Left hindlimb (tissue), 1 donor: Measurements from ENCODE around the gene PLA2G12B.
"Not testable (repeated sequence)": the region's sequence is repeated elsewhere in the genome, so short reads cannot be mapped to it uniquely, and the experiment has no call there.

ENCODE experiments used
- DNase-seq: peaks from one replicate; pipeline ENCODE4 v3.0.0-alpha.2; 2018

The PLA2G12B gene, protein sequence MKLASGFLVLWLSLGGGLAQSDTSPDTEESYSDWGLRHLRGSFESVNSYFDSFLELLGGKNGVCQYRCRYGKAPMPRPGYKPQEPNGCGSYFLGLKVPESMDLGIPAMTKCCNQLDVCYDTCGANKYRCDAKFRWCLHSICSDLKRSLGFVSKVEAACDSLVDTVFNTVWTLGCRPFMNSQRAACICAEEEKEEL

DNA sequence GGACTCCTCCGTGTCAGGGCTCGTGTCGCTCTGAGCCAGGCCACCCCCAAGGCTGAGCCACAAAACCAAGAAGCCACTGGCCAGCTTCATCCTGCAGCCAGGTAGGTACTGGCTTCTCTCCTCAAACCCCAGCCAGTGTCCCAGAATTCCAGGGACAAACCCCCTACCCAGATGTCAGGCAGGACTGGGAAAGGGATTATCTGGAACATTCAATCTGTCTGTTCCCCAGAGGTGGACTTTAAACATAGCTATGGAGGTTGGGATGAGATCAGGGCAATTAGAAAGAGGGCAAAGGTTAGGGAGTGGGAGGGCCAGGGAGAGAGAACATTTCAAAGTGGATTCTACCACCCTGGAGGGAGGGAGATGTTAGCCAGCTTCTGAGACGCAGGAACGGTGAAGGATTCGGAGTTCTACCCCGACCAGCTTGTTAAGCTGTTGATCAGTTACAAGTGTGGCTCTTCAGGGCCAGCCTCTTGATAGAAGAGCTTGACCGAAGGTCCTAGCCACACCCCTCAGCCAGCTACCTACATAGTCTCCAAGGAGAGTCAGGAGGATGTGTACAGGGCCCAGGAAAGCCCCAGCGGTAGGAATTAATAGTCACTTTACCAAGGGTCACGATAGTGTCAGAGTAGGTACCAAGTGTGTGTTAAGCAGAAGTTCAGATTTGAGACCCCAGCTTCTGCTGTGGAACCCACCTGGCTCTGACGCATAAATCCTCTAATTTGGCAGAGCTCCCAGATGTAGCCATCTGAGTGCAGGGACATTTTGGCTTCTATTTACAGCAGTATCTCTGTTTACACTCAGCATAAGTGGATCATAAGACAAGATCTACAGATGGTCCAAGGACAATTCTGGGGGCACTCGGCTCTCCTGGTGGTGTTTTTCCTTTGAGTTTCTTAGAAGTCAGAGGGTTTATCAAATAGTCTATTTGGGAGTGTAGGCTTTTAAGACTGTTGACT, at the start of gene PLA2G12B:
Gene PLA2G12B, minus strand, starts transcription at position 211 of the 959 bp plus-strand sequence. Its CDS starts 121 bp downstream, at position 90.
- no peak for DNase-seq

DNA sequence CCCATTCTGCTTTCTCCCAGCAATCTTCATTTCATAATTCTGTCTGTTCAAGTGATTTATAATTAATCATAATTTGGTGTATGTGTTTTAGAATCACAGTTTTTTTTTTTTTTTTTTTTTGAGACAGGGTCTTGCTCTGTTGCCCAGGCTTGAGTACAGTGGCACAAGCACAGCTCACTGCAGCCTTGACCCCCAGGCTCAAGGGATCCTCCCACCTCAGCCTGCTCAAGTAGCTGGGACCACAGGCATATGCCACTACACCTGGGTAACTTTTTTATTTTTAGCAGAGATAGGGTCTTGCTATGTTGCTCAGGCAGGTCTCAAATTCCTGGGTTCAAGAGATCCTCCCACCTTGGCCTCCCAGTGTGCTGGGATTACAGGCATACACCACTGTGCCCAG, 49.2 kb upstream of the PLA2G12B start:
- DNase-seq: no peak

DNA sequence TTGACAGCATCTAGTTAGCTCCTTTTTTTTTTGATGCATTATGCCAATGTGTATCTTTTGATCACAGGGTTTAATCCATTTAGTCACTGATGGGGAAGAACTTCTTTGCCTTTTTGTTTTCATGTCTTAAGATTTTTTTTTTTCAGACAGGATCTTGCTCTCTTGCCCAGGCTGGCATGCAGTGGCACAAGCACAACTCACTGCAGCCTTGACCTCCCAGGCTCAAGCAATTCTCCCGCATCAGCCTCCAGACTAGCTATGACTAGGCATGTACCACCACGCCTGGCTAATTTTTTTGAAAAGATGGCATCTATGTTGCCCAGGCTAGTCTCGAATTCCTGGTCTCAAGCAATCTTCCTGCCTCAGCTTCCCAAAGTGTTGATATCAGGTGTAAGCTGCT, 46.4 kb upstream of the PLA2G12B start:
- no peak for DNase-seq

DNA sequence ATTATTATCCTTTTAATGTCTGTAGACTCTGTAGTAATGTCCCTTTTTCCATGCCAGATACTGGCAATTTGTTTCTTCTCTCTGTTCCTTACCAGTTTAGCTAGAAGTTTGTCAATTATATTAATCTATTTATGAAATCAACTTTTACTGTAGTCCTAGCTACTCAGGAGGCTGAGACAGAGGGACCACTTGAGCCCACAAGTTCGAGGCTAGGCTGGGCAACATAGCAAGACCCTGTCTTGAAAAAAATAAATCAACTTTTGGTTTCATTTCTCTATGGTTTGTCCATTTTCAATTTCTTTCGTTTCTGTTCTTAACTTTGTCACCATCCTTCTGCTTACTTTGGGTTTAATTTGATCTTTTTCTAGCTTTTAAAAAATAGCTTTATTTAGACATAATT, 42.5 kb upstream of the PLA2G12B start:
- DNase-seq: no peak

DNA sequence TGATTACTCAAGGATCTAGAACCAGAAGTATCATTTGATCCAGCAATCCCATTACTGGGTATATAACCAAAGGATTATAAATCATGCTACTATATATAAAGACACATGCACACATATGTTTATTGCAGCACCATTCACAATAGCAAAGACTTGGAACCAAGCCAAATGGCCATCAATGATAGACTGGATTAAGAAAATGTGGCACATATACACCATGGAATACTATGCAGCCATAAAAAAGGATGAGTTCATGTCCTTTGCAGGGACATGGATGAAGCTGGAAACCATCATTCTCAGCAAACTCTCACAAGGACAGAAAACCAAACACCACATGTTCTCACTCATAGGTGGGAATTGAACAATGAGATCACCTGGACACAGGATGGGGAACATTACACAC, 40.9 kb upstream of the PLA2G12B start:
- DNase-seq: not testable (repeated sequence)

DNA sequence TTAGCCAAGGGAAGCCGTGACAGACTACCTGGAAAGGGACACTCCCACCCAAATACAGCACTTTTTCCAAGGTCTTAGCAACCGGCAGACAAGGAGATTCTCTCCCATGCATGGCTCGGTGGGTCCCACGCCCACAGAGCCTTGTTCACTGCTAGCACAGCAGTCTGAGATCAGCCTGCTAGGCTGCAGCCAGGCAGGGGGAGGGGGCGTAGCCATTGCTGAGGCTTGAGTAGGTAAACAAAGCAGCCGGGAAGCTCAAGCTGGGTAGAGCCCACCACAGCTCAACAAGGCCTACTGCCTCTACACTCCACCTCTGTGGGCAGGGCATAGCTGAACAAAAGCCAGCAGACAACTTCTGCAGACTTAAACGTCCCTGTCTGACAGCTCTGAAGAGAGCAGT, 35.2 kb upstream of the PLA2G12B start:
- DNase-seq: not testable (repeated sequence)

DNA sequence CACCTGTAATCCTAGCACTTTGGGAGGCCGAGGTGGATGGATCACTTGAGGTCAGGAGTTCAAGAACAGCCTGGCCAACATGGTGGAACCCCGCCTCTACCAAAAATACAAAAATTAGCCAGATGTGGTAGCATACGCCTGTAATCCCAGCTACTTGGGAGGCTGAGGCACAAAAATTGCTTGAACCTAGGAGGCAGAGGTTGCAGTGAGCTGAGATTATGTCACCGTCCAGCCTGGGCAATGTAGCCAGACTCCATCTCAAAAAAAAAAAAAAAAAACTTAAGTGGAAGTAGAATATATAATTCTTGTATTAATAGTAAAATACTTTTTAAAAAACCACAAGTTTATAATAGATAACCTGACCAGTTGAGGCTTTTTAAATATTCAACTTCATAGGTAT, 30.0 kb upstream of the PLA2G12B start:
- not testable (repeated sequence) for DNase-seq

DNA sequence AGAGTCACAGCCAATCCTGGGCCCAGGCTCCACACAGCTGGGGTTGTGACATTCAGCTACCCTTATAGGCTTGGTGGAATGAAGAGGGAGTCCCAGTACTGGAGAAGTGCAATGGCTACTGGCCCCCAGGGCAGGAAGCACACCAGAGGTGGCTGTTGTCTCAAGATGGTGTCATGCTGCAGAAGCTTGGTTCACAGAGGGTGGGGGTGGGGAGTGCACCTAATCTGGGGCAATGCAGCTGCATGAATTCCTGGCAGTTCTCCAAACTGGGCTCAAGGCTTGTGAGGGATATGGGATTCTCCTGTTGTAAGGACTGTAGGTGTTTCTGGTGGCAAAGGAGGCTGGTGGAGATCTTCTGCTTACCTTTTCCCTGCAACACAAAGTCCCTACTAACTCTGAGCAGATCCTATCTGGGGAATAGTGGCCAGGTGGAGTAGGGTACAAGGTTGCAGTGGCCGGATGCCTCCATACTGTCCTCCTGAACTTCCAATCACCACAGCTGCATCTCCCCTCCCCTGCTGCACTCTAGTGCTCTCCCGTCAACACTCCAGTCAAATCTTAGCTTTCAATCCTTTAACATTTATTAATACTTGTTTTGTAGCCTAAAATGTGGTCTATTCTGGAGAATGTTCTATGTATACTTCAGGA, 27.4 kb upstream of the PLA2G12B start:
- no peak for DNase-seq

DNA sequence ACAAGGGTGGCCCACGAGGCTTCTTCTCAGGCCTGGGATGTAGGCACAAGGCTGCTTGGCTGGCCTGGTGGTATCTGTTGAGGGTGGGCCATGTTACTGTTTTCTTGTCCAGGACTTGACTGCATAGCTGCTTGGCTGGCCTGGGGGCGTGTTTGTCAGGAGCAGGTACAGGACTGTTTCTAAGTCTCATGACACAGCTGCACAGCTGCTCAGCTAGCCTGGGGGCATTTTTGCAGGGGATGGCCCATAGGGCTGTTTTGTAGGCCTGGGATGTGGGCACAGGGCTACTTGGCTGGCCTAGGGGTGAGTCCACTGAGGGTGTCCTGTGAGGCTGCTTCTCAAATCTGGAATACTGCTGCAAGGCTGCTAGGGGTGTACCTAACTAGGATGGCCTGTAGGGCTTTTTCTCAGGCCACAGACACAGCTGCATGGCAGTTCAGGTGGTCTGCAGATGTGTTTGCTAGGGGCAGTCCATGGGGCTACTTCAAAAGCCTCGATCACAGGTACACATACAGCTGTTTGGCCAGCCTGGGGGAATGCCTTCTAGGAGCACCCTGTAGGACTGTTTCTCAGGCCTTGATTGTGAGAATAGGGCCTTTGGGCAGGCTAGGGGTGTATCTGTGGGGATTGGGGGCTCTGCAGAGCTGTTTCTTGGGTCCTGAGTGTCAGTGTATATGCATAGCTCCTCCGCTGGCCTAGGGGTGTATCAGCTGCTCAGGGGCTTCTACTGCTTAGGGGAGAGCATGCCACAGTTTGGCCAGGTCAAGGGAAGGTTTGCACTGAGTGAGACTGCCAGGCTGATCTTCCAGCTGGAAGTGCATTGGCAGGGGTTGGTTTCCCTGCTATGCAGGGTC, 26.6 kb upstream of the PLA2G12B start:
- no peak for DNase-seq

DNA sequence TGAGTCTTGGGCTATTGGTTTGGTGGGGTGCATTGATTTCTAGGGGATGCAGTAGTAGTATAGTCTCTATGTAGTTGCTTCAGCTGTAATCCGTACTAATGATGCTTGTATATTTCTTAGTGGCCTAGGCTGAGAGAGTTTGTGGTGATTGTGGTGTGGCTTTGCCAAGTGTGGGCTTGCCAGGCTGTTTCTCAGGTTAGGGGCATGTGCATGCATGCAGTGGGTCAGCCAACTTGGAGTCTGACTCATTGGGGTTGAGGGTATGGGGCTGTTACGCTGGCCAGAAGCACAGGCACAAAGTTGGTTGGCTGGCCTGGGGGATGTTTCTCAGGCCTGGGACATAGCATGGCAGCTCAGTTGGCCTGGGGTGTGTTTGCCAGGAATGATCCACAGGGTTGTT, 25.7 kb upstream of the PLA2G12B start:
- no peak for DNase-seq

DNA sequence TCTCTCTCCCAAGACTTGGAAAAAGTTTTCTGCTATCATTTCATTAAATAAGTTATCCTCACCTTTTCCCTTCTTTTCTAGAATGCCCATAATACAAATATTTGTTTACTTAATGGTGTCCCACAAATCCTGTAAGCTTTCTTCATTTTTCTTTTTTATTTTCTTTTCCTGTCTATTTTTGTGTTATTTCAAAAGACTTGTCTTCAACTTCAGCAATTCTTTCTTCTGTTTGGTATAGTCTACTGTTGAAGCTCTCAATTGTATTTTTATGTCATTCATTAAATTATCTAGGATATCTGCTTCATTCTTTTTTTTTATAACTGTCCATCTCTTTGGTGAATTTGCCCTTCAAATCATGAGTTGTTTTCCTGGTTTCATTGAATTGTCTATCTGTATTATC, 25.1 kb upstream of the PLA2G12B start:
- DNase-seq: no peak

DNA sequence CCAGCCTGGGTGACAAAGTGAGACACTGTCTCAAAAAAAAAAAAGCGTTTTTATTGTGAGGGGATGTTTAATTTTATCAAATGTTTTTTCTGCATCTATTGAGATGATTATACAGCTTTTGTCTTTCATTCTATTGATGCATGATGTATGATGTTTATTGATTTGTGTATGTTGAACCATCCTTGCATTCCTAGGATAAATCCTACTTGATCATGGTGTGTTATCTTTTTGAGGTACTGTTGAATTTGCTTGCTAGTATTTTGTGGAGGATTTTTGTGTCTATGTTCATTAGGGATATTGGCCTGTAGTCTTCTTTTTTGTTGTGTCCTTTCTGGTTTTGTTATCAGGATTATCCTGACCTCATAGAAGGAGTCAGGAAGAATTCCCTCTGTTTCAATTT, 22.3 kb upstream of the PLA2G12B start:
- no peak for DNase-seq

DNA sequence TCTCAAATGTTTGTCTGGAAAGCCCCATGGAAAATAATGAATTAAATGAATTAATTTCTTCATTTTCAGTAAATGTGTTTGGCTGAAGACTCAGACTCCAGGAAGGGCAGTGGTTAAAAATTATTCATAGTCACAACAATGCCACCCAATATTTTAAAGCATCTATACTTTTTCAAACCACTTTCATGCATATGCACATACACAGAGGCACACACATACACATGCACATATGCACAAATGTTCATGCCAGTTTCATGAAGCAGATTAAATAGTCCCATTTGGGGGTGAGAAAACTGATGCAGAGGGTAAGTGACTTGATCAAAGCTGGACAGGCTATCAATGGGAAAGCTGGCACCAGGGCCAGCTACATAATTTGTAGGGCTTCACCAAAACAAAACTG, 1.4 kb upstream of the PLA2G12B start:
- no peak for DNase-seq

DNA sequence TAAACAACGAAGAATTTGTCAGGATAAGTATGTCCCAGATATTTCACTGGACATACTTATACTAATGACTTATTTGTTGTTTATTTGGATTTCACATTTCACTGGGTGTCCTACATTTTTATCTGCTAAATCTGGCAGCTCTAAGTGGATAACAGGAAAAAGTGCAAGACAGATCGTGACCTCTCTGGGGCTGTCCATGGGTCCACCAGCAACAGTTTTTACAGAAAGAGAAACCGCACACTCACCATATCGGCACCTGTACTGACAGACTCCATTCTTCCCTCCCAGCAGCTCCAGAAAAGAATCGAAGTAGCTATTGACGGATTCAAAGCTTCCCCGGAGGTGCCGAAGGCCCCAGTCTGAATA, 393 bp downstream of the PLA2G12B start:
- no peak for DNase-seq

DNA sequence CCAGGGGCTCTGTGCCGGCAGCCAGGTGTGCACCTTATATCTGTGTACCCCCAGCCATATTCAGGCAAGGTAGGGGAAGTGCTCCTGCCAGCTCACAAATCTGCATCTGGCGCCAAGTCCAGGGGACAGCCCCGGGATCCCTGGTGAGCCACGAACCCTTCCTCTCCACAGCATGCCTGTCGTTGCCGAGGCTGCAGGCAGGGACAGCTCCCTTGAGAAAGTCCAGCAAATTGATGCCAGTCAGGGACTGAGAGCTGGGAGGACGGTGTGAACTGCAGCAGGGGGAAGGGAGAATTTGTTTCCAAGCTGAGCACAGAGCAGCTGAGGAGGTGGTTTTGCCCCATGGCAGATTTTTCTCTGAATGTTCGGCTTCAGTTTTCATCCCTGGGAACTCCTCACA, 919 bp downstream of the PLA2G12B start:
- no peak for DNase-seq

DNA sequence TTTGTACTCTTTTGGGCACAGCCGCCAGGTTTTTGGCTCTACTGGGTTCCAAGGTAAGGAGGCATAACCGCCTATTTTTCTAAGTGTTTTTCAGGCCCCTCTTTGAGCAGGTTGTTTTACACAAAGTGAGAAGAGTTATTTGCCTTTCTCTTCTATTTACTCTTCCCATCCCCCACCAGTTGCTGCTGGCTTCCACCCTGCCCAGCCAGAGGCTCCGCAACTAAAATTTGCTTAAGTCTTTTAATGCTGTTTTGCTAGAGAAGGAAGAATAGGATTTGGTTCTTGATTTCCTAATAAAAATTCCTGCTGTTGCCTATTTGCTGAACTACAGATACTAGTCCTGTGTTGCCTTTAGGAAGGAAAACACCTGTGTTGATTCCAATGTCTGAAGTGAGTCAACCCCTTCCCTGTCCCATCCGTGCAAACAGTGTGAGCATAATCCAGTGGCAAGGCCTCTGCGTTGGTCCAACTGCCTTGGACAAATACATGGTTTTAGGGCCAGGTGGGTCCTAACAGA, 1.9 kb downstream of the PLA2G12B start:
- no peak for DNase-seq

DNA sequence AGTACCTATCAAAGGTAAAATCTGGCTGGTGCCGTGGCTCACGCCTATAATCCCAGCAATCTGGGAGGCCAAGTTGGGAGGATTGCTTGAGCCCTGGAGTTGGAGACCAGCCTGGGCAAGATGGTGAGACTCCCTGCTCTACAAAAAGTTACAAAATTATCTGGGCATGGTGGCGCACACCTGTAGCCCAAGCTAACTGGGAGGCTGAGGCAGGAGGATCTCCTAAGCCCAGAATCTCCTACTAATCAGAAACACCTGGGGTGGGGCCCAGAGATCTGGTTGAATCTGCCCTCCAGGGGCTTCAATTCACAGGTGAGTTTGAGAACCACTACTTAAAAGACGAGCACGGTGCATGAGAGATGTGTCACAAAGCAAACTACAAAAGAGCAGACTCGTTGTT, 2.4 kb downstream of the PLA2G12B start:
- no peak for DNase-seq

DNA sequence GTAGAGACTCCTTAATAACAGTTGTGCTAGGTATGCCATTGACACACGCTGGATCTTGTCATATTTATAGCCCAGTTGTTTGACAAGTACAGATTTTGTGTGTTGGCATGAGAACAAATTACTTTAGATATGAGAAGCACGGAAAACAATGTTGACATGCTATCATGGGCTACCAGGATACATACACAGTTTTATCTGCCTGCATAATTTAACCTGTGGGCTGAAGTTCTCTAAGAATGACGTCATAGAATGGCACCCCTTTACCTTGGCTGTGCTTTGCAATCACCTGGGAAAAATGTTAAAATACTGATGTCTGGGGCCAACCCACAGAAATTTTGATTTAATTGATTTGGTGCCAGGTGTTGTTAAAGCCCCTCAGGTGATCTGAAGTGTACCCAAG, 2.8 kb downstream of the PLA2G12B start:
- no peak for DNase-seq

DNA sequence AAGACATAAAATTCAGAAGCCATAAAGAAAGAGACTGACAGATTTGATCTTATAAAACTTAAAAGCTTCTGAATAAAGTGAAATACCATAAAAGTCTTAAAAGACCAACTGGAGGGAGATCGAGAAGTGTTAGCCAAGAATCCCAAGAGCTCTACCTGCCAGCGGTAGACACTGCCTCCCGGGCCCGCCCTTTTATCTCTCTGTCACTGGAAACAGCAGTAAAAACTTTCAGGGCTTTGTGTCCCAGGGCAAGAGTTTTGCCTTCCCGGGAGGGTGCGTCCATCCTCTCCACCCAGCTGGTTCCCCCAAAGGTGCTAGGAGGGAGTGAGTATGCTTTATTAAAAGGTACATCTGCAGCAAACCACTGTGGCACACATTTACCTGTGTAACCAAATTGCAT, 5.8 kb downstream of the PLA2G12B start:
- DNase-seq: no peak

DNA sequence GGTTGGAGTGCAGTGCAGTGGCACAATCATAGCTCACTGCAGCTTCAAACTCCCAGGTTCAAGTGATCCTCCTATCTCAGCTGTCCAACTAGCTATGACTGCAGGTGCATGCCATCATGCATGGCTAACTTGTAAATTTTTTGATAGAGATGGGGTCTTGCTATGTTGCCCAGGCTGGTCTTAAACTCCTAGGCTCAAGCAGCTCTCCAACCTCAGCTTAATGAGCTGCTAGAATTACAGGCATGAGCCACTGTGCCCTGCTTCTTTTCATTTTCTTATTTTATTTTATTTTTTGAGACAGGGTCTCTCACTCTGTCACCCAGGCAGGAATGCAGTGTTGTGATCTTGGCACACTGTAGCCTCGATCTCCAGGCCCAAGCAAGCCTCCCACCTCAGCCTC, 7.6 kb downstream of the PLA2G12B start:
- DNase-seq: no peak

DNA sequence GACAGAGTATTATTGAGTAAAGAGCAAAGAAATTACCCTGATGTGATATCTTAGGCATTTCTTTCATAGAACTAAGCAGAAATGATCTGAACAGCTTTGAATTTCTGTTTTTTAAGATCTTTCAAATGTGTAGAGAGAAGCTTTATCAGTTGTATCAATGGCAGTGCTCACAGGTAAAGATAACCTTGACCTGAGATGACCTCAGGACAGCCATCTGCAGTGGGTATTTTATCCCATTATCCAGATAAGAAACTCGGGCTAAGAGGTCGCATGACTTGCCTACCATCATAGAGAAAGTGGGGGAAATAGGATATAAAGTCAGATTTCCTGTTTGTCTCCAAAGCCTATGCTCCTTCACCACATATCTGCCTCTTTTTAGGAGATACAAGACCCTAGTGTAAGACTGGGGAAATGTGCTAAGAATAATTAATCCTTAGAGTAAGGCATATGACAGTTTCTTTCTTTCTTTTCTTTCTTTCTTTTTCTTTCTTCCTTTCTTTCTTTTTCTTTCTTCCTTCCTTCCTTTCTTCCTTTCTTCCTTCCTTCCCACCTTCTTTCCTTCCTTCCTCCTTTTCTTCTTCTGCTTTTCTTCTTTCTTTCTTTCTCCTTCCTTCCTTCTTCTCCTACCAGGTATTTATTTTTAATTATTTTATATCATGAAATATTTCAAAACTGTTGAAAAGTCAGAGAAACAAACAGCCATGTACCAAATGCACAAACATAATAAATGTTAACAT, 10.9 kb downstream of the PLA2G12B start:
- no peak for DNase-seq

DNA sequence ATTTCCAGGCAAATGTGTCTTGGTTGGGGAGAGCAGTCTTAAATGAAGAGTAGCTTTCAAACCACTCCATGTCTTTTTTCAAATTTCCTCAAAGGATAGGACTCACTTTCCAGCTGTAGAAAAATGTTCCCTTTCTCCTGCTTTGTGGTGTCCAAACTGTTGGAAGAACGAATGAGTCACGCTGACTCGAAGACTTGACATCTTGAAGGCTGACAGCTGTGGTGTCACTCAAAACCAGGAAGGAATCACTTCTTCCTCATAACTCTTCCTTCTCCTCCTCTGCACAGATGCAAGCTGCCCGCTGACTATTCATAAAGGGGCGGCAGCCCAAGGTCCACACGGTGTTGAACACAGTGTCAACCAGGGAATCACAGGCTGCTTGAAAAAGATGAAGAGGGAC, 19.2 kb downstream of the PLA2G12B start:
- no peak for DNase-seq
